ENCODE data around the gene WDR13.

Gene WDR13

DNA sequence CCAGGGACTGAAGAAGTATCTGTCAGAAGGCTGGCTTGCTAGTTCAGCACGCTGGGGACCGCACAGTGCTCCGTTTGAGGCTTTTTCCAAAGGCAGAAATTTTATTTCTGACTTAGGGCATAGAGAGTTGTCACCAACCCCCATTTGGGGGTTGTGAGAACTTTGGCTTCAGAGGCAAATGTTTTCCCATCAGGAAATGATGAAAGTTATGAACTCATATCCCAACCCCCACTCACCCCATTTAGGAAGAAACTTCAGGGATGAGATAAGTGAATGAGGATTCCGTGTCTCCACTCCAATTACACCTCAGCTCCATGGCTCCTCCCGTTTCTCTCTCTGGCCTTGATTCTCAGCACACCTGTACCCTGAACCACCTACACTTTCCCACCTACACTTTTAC, 4.3 kb upstream of the WDR13 start:
- TF ChIP-seq, protein P1, sequence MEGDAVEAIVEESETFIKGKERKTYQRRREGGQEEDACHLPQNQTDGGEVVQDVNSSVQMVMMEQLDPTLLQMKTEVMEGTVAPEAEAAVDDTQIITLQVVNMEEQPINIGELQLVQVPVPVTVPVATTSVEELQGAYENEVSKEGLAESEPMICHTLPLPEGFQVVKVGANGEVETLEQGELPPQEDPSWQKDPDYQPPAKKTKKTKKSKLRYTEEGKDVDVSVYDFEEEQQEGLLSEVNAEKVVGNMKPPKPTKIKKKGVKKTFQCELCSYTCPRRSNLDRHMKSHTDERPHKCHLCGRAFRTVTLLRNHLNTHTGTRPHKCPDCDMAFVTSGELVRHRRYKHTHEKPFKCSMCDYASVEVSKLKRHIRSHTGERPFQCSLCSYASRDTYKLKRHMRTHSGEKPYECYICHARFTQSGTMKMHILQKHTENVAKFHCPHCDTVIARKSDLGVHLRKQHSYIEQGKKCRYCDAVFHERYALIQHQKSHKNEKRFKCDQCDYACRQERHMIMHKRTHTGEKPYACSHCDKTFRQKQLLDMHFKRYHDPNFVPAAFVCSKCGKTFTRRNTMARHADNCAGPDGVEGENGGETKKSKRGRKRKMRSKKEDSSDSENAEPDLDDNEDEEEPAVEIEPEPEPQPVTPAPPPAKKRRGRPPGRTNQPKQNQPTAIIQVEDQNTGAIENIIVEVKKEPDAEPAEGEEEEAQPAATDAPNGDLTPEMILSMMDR (conservative IDR thresholded peaks at IDR 0.05; ENCODE audit: control insufficient read depth, insufficient read depth, low read depth, low read length) = no peak

GRCh38 chrX:48595929-48596328, 1.4 kb upstream of the WDR13 start:
- TF ChIP-seq, protein P1 (conservative IDR thresholded peaks at IDR 0.05; ENCODE audit: control insufficient read depth, insufficient read depth, low read depth, low read length) = no peak
- H3K4me3 ChIP-seq (ENCODE audit: control insufficient read depth, low read depth, low read length) = no peak overlapping the region
- DNase-seq (ENCODE audit: low read depth) = no peak

More for the DNA sequence above, 4.3 kb upstream of the WDR13 start:
- DNase-seq (ENCODE audit: low read depth) = peak; percentile 55
- no peak overlapping the region for H3K4me3 ChIP-seq (ENCODE audit: control insufficient read depth, low read depth, low read length)

GRCh38 chrX:48598614-48599013, 1.3 kb downstream of the WDR13 start:
- DNase-seq (ENCODE audit: low read depth) = no peak
- peak overlapping the region; percentile 68 for H3K4me3 ChIP-seq (ENCODE audit: control insufficient read depth, low read depth, low read length)

GRCh38 chrX:48599341-48599740, 2.0 kb downstream of the WDR13 start:
- no peak for DNase-seq (ENCODE audit: low read depth)
- H3K4me3 ChIP-seq (ENCODE audit: control insufficient read depth, low read depth, low read length) = no peak overlapping the region
- TF ChIP-seq, protein P1 (conservative IDR thresholded peaks at IDR 0.05; ENCODE audit: control insufficient read depth, insufficient read depth, low read depth, low read length) = no peak

More at GRCh38 chrX:48598614-48599013, 1.3 kb downstream of the WDR13 start:
- TF ChIP-seq, protein P1 (conservative IDR thresholded peaks at IDR 0.05; ENCODE audit: control insufficient read depth, insufficient read depth, low read depth, low read length) = no peak

- H3K4me3 ChIP-seq (ENCODE audit: control insufficient read depth, low read depth, low read length) = no peak overlapping the region
- TF ChIP-seq, protein P1 (conservative IDR thresholded peaks at IDR 0.05; ENCODE audit: control insufficient read depth, insufficient read depth, low read depth, low read length) = no peak
- no peak for DNase-seq (ENCODE audit: low read depth)
Measured at GRCh38 chrX:48600226-48600625, 2.9 kb downstream of the WDR13 start.

GRCh38 chrX:48601741-48602394, 4.6 kb downstream of the WDR13 start:
- DNase-seq (ENCODE audit: low read depth) = no peak
- TF ChIP-seq, protein P1 (conservative IDR thresholded peaks at IDR 0.05; ENCODE audit: control insufficient read depth, insufficient read depth, low read depth, low read length) = no peak
- no peak overlapping the region for H3K4me3 ChIP-seq (ENCODE audit: control insufficient read depth, low read depth, low read length)
